HG03039 (cell line): ENCODE data around the gene CORO7.
"Not testable (repeated sequence)": the region's sequence is repeated elsewhere in the genome, so short reads cannot be mapped to it uniquely, and the experiment has no call there.

Experiments
- ATAC-seq: cut with Tn5 transposase; IDR thresholded peaks from one replicate; pipeline ENCODE4 v1.9.1; 2021; ENCODE audit warnings: mild to moderate bottlenecking, moderate library complexity; ENCODE audit not compliant: unreplicated experiment

CORO7 gene

GRCh38 chr16:4340443-4340842, 76.0 kb downstream of the CORO7 start:
- no peak for ATAC-seq

- no peak for ATAC-seq
These were observed 76.5 kb downstream of the CORO7 start for GRCh38 chr16:4339909-4340308.

- no peak for ATAC-seq
These were observed 76.9 kb downstream of the CORO7 start for GRCh38 chr16:4339455-4339854.

GRCh38 chr16:4338712-4339299, 77.6 kb downstream of the CORO7 start:
- ATAC-seq: no peak

GRCh38 chr16:4338125-4338582, 78.2 kb downstream of the CORO7 start:
- no peak for ATAC-seq

- ATAC-seq: no peak
These were observed 78.8 kb downstream of the CORO7 start for GRCh38 chr16:4337540-4338088.

- ATAC-seq: no peak
These were observed 79.5 kb downstream of the CORO7 start for GRCh38 chr16:4336701-4337539.

GRCh38 chr16:4334724-4335495, 81.5 kb downstream of the CORO7 start:
- ATAC-seq: no peak

GRCh38 chr16:4333714-4334113, 82.7 kb downstream of the CORO7 start:
- ATAC-seq: not testable (repeated sequence)

GRCh38 chr16:4333308-4333638, 83.1 kb downstream of the CORO7 start:
- ATAC-seq: no peak

- no peak for ATAC-seq
These were observed 83.6 kb downstream of the CORO7 start for GRCh38 chr16:4332623-4333307.

- no peak for ATAC-seq
These were observed 84.3 kb downstream of the CORO7 start for GRCh38 chr16:4332083-4332482.

GRCh38 chr16:4330277-4330874, 86.0 kb downstream of the CORO7 start:
- ATAC-seq: no peak

- no peak for ATAC-seq
These were observed 87.3 kb downstream of the CORO7 start for GRCh38 chr16:4328782-4329775.

GRCh38 chr16:4328046-4328781, 88.2 kb downstream of the CORO7 start:
- no peak for ATAC-seq

GRCh38 chr16:4327386-4328045, 88.9 kb downstream of the CORO7 start:
- ATAC-seq: no peak

- ATAC-seq: no peak
These were observed 91.1 kb downstream of the CORO7 start for GRCh38 chr16:4325253-4325758.
